Esophagus muscularis mucosa (tissue), 3 donors: ENCODE data around the gene HEPN1.

Experiments
- CTCF ChIP-seq, 3 experiments: fragments of 200-600 bp in 2 of 3; fragments of 450-650 bp in 1 of 3; sonication (generic) in 2 of 3; IDR thresholded peaks; one replicate each; pipeline ENCODE4 v1.5.1; 2017 to 2019; ENCODE audit warnings: antibody characterized with exemption in 3 of 3, mild to moderate bottlenecking in 2 of 3, moderate library complexity in 1 of 3
- EP300 ChIP-seq: sonication (generic); formaldehyde crosslinking; IDR thresholded peaks from one replicate; pipeline ENCODE4 v1.6.1; 2017; ENCODE audit warnings: antibody characterized with exemption

- TF ChIP-seq CTCF (IDR thresholded peaks at IDR 0.05) (no peak), EP300 (no peak)
Observed at GRCh38 chr11:124945826-124946225, 26.8 kb downstream of the HEPN1 start.
